Astrocyte (in vitro differentiated cells and primary cell): ENCODE results near the gene NOL11. TPM values are rescaled to one million over a fixed set of nuclear protein-coding genes. Genes with fewer than 3 reads are reported as not detected.
"Not testable (repeated sequence)": the region's sequence is repeated elsewhere in the genome, so short reads cannot be mapped to it uniquely, and the experiment has no call there.

Source experiments
- DNase-seq: peaks from one replicate; pipeline ENCODE4 v3.0.0-alpha.2; 2010; ENCODE audit warnings: low read depth
- FAIRE-seq: peaks from 2 replicates; lab custom pipeline; 2011; peaks lifted over from hg19 to GRCh38; lab: Jason Lieb, UNC
- H2AFZ ChIP-seq: 2 replicates; pipeline ENCODE4 v1.6.0; 2012; ENCODE audit warnings: low read depth, low read length, inconsistent platforms
- H3K27ac ChIP-seq: 2 replicates; pipeline ENCODE4 v1.5.1; 2011; ENCODE audit warnings: low read depth, low read length, inconsistent platforms
- H3K27me3 ChIP-seq: 2 replicates; pipeline ENCODE4 v1.6.0; 2011; ENCODE audit warnings: low read length, inconsistent platforms; ENCODE audit not compliant: insufficient read depth
- H3K36me3 ChIP-seq: 2 replicates; pipeline ENCODE4 v1.5.1; 2011; ENCODE audit warnings: low read length, inconsistent platforms; ENCODE audit not compliant: insufficient read depth
- H3K4me1 ChIP-seq: 2 replicates; pipeline ENCODE4 v1.5.1; 2011; ENCODE audit warnings: low read length, inconsistent platforms; ENCODE audit not compliant: insufficient read depth
- H3K4me2 ChIP-seq: 2 replicates; pipeline ENCODE4 v1.6.0; 2012; ENCODE audit warnings: low read length, inconsistent platforms
- H3K4me3 ChIP-seq: 2 replicates; pipeline ENCODE4 v1.5.1; 2011; ENCODE audit warnings: low read depth, mild to moderate bottlenecking, low read length, inconsistent platforms; ENCODE audit not compliant: insufficient read depth
- H3K79me2 ChIP-seq: 2 replicates; pipeline ENCODE4 v1.6.0; 2012; ENCODE audit warnings: mild to moderate bottlenecking, low read length, inconsistent platforms; ENCODE audit not compliant: insufficient read depth
- H3K9ac ChIP-seq: 2 replicates; pipeline ENCODE4 v1.6.0; 2012; ENCODE audit warnings: mild to moderate bottlenecking, low read length, inconsistent platforms
- H3K9me3 ChIP-seq: 2 replicates; pipeline ENCODE4 v1.5.1; 2012; ENCODE audit warnings: low read depth, mild to moderate bottlenecking, low read length, inconsistent platforms; ENCODE audit not compliant: insufficient read depth
- H4K20me1 ChIP-seq: 2 replicates; pipeline ENCODE4 v1.6.0; 2012; ENCODE audit warnings: low read length, inconsistent platforms; ENCODE audit not compliant: insufficient read depth
- H3K27ac Mint-ChIP-seq: one replicate; pipeline ENCODE4 v1.8.0; 2021; ENCODE audit warnings: mild to moderate bottlenecking, mixed read lengths; ENCODE audit not compliant: unreplicated experiment
- H3K27me3 Mint-ChIP-seq: one replicate; pipeline ENCODE4 v1.8.0; 2021; ENCODE audit warnings: low read depth, mixed read lengths; ENCODE audit not compliant: unreplicated experiment
- H3K36me3 Mint-ChIP-seq: one replicate; pipeline ENCODE4 v1.8.0; 2021; ENCODE audit warnings: low read depth, mixed read lengths; ENCODE audit not compliant: unreplicated experiment
- H3K4me1 Mint-ChIP-seq: one replicate; pipeline ENCODE4 v1.8.0; 2021; ENCODE audit warnings: low read depth, mixed read lengths; ENCODE audit not compliant: unreplicated experiment
- H3K4me3 Mint-ChIP-seq: one replicate; pipeline ENCODE4 v1.8.0; 2021; ENCODE audit warnings: mild to moderate bottlenecking, moderate library complexity, mixed read lengths; ENCODE audit not compliant: unreplicated experiment
- H3K9me3 Mint-ChIP-seq: one replicate; pipeline ENCODE4 v1.8.0; 2021; ENCODE audit warnings: mild to moderate bottlenecking, mixed read lengths; ENCODE audit not compliant: unreplicated experiment
- CTCF ChIP-seq: IDR thresholded peaks from 2 replicates; pipeline ENCODE4 v1.5.1; 2011; ENCODE audit warnings: low read depth, mild to moderate bottlenecking, inconsistent platforms, low read length, moderate library complexity; ENCODE audit not compliant: insufficient read depth
- EZH2 ChIP-seq: IDR thresholded peaks from 2 replicates; pipeline ENCODE4 v1.6.1; 2012; ENCODE audit warnings: mild to moderate bottlenecking, low read length, inconsistent platforms; ENCODE audit not compliant: insufficient read depth
- total RNA-seq: library from RNA; stranded (reverse); gene quantifications from 2 replicates; pipeline ENCODE4 v1.2.1, GENCODE V29; 2021

Gene NOL11
- total RNA-seq, 1 donor from 2014 or later, result 30.3 TPM

GRCh38 chr17:67750067-67750466 is 32.3 kb downstream of the NOL11 start:
- H3K9me3 Mint-ChIP-seq, result no peaks in the 10 kb centered on the region
- H3K27me3 ChIP-seq, result no peaks in the 10 kb centered on the region
- DNase-seq (no peak), FAIRE-seq (no peak)
- H2AFZ ChIP-seq, result no peak overlapping the region
- no peak overlapping the region for H3K9ac ChIP-seq
- no peaks in the 10 kb centered on the region for H3K27me3 Mint-ChIP-seq
- H3K4me1 ChIP-seq, result no peaks in the 10 kb centered on the region
- no peak overlapping the region for H3K27ac ChIP-seq
- no peak overlapping the region for H3K27ac Mint-ChIP-seq
- H3K4me1 Mint-ChIP-seq, result no peaks in the 10 kb centered on the region
- H4K20me1 ChIP-seq, result no peaks in the 10 kb centered on the region
- H3K4me3 Mint-ChIP-seq, result no peak overlapping the region
- H3K4me3 ChIP-seq, result no peak overlapping the region
- H3K36me3 ChIP-seq, result peaks cover 22% of the 10 kb centered on the region
- H3K79me2 ChIP-seq, result no peaks in the 10 kb centered on the region
- no peaks in the 10 kb centered on the region for H3K9me3 ChIP-seq
- H3K4me2 ChIP-seq, result no peak overlapping the region
- TF ChIP-seq EZH2, result no peak
- no peak for TF ChIP-seq CTCF
- H3K36me3 Mint-ChIP-seq, result peaks cover 9% of the 10 kb centered on the region

GRCh38 chr17:67751101-67752074 is 33.7 kb downstream of the NOL11 start:
- Mint-ChIP-seq H3K27me3 (no peaks in the 10 kb centered on the region), H3K27ac (no peak overlapping the region), H3K9me3 (no peaks in the 10 kb centered on the region), H3K4me1 (no peaks in the 10 kb centered on the region), H3K36me3 (peaks cover 9% of the 10 kb centered on the region), H3K4me3 (no peak overlapping the region)
- Histone ChIP-seq H3K27ac (no peak overlapping the region), H3K9ac (no peak overlapping the region), H3K27me3 (no peaks in the 10 kb centered on the region), H2AFZ (no peak overlapping the region), H3K79me2 (no peaks in the 10 kb centered on the region), H3K4me3 (no peak overlapping the region), H3K9me3 (no peaks in the 10 kb centered on the region), H4K20me1 (no peaks in the 10 kb centered on the region), H3K36me3 (peaks cover 19% of the 10 kb centered on the region), H3K4me2 (no peak overlapping the region), H3K4me1 (no peaks in the 10 kb centered on the region)
- DNase-seq (no peak), FAIRE-seq (no peak)
- TF ChIP-seq EZH2 (no peak), CTCF (no peak)

- H4K20me1 ChIP-seq, H3K9me3 ChIP-seq, H3K4me3 Mint-ChIP-seq, H3K9me3 Mint-ChIP-seq, H3K4me1 ChIP-seq, H3K4me2 ChIP-seq, H3K4me3 ChIP-seq, H3K27ac ChIP-seq, FAIRE-seq, H3K27me3 Mint-ChIP-seq, DNase-seq, H3K9ac ChIP-seq, H3K27me3 ChIP-seq, H2AFZ ChIP-seq, H3K79me2 ChIP-seq, H3K4me1 Mint-ChIP-seq, H3K27ac Mint-ChIP-seq, H3K36me3 Mint-ChIP-seq: not testable (repeated sequence)
- peaks cover 15% of the 10 kb centered on the region for H3K36me3 ChIP-seq
Measured at GRCh38 chr17:67752160-67752559, 34.4 kb downstream of the NOL11 start.
